DND-41 (cell line): ENCODE measurements around the gene BEX4.
"Not testable (repeated sequence)": the region's sequence is repeated elsewhere in the genome, so short reads cannot be mapped to it uniquely, and the experiment has no call there.

ENCODE experiments used
- ATAC-seq: fragments of 200-7000 bp; cut with Tn5 transposase; 3 replicates; pipeline ENCODE4 v1.9.1; 2021; ENCODE audit warnings: low read depth; ENCODE audit not compliant: insufficient read depth
- DNase-seq: peaks from one replicate; pipeline ENCODE4 v3.0.0-alpha.2; 2020
- H2AFZ ChIP-seq: 2 replicates; pipeline ENCODE4 v1.6.0; 2012; ENCODE audit warnings: low read depth, low read length
- H3K27ac ChIP-seq: 2 replicates; pipeline ENCODE4 v1.5.1; 2012; ENCODE audit warnings: low read length, inconsistent platforms
- H3K27me3 ChIP-seq: fragments of 200-600 bp; sonication (generic); 2 replicates; pipeline ENCODE4 v1.6.0; 2012; ENCODE audit warnings: low read length, mild to moderate bottlenecking, inconsistent platforms; ENCODE audit not compliant: insufficient read depth, poor library complexity
- H3K36me3 ChIP-seq: 2 replicates; pipeline ENCODE4 v1.5.1; 2012; ENCODE audit warnings: low read length, inconsistent platforms; ENCODE audit not compliant: insufficient read depth
- H3K4me1 ChIP-seq: 2 replicates; pipeline ENCODE4 v1.5.1; 2012; ENCODE audit warnings: mild to moderate bottlenecking, low read length; ENCODE audit not compliant: insufficient read depth
- H3K4me2 ChIP-seq: 2 replicates; pipeline ENCODE4 v1.6.0; 2012; ENCODE audit warnings: mild to moderate bottlenecking, moderate library complexity, low read length, inconsistent platforms; ENCODE audit not compliant: insufficient read depth
- H3K4me3 ChIP-seq, 2 experiments: fragments of 200-600 bp in 1 of 2; shearing (Covaris generic) in 1 of 2; 2 replicates each; pipeline ENCODE4 v1.5.1; 2012 to 2016; ENCODE audit warnings: inconsistent platforms in 2 of 2, low read length in 2 of 2, mild to moderate bottlenecking in 2 of 2, low read depth in 1 of 2, moderate library complexity in 1 of 2
- H3K79me2 ChIP-seq: 2 replicates; pipeline ENCODE4 v1.6.0; 2012; ENCODE audit warnings: low read length, inconsistent platforms; ENCODE audit not compliant: insufficient read depth
- H3K9ac ChIP-seq: 2 replicates; pipeline ENCODE4 v1.6.0; 2012; ENCODE audit warnings: low read depth, mild to moderate bottlenecking, inconsistent platforms, low read length, moderate library complexity
- H3K9me3 ChIP-seq: 2 replicates; pipeline ENCODE4 v1.5.1; 2012; ENCODE audit warnings: low read length, moderate library complexity, mild to moderate bottlenecking, inconsistent platforms; ENCODE audit not compliant: insufficient read depth, severe bottlenecking
- H4K20me1 ChIP-seq: 2 replicates; pipeline ENCODE4 v1.6.0; 2012; ENCODE audit warnings: low read length; ENCODE audit not compliant: insufficient read depth
- CTCF ChIP-seq: IDR thresholded peaks from 2 replicates; pipeline ENCODE4 v1.5.1; 2012; ENCODE audit warnings: borderline replicate concordance, low read length, moderate library complexity, mild to moderate bottlenecking; ENCODE audit not compliant: poor library complexity, severe bottlenecking; ENCODE audit errors: extremely low read depth
- EZH2 ChIP-seq: IDR thresholded peaks from 3 replicates; pipeline ENCODE4 v1.6.1; 2012; ENCODE audit warnings: borderline replicate concordance, low read depth, mild to moderate bottlenecking, moderate library complexity, low read length, inconsistent platforms; ENCODE audit not compliant: severe bottlenecking

The BEX4 gene

GRCh38 chrX:103234869-103235268, 20.0 kb downstream of the BEX4 start:
- DNase-seq, result no peak
- Histone ChIP-seq H3K36me3 (no peaks in the 10 kb centered on the region), H3K4me1 (no peaks in the 10 kb centered on the region), H3K4me2 (no peak overlapping the region), H3K9me3 (no peaks in the 10 kb centered on the region), H3K27ac (no peak overlapping the region), H3K4me3 (no peak overlapping the region), H3K9ac (no peak overlapping the region), H3K27me3 (no peaks in the 10 kb centered on the region), H2AFZ (no peak overlapping the region), H3K79me2 (no peaks in the 10 kb centered on the region), H4K20me1 (no peaks in the 10 kb centered on the region)
- no peak for ATAC-seq
- TF ChIP-seq EZH2, result no peak
- no peak for TF ChIP-seq CTCF

- H2AFZ ChIP-seq, H3K4me1 ChIP-seq, H3K27ac ChIP-seq, H3K4me2 ChIP-seq, H3K36me3 ChIP-seq, H3K27me3 ChIP-seq, H3K79me2 ChIP-seq, H3K9ac ChIP-seq, DNase-seq, H3K4me3 ChIP-seq, H4K20me1 ChIP-seq, H3K9me3 ChIP-seq: not testable (repeated sequence)
- ATAC-seq, result peak; percentile 83
Measured at GRCh38 chrX:103235608-103236007, 20.7 kb downstream of the BEX4 start.

- Histone ChIP-seq H3K79me2 (no peaks in the 10 kb centered on the region), H3K27ac (no peak overlapping the region), H3K36me3 (no peaks in the 10 kb centered on the region), H3K27me3 (no peaks in the 10 kb centered on the region), H4K20me1 (no peaks in the 10 kb centered on the region), H2AFZ (no peak overlapping the region), H3K4me1 (no peaks in the 10 kb centered on the region), H3K4me3 (no peak overlapping the region), H3K9ac (no peak overlapping the region), H3K4me2 (no peak overlapping the region), H3K9me3 (no peaks in the 10 kb centered on the region)
- ATAC-seq (no peak), DNase-seq (no peak)
- no peak for TF ChIP-seq EZH2
- no peak for TF ChIP-seq CTCF
Measured at GRCh38 chrX:103236296-103236695, 21.4 kb downstream of the BEX4 start.

GRCh38 chrX:103240155-103240554, 25.2 kb downstream of the BEX4 start:
- H3K79me2 ChIP-seq, result no peaks in the 10 kb centered on the region
- no peak overlapping the region for H3K4me2 ChIP-seq
- no peaks in the 10 kb centered on the region for H3K27me3 ChIP-seq
- H3K36me3 ChIP-seq, result no peaks in the 10 kb centered on the region
- no peak overlapping the region for H3K27ac ChIP-seq
- H3K4me3 ChIP-seq, result no peak overlapping the region
- H3K4me1 ChIP-seq, result no peaks in the 10 kb centered on the region
- DNase-seq (no peak), ATAC-seq (no peak)
- no peak for TF ChIP-seq EZH2
- no peak for TF ChIP-seq CTCF
- no peaks in the 10 kb centered on the region for H3K9me3 ChIP-seq
- H4K20me1 ChIP-seq, result no peaks in the 10 kb centered on the region
- H2AFZ ChIP-seq, result no peak overlapping the region
- no peak overlapping the region for H3K9ac ChIP-seq
